GM12892 (cell line): Measurements from ENCODE around the gene ITIH3.

Experiments
- DNase-seq: peaks from one replicate; pipeline ENCODE4 v3.0.0; 2011; ENCODE audit not compliant: insufficient read length
- FAIRE-seq: peaks from 2 replicates; lab custom pipeline; 2011; peaks lifted over from hg19 to GRCh38; lab: Jason Lieb, UNC
- POLR2A ChIP-seq: IDR thresholded peaks from 2 replicates; pipeline ENCODE4 v1.6.1; 2011; ENCODE audit warnings: low read depth, low read length, control low read depth
- POLR2AphosphoS5 ChIP-seq: IDR thresholded peaks from 2 replicates; pipeline ENCODE4 v1.6.1; 2011; ENCODE audit warnings: low read depth, low read length, control low read depth
- TAF1 ChIP-seq: IDR thresholded peaks from 2 replicates; pipeline ENCODE4 v1.6.1; 2011; ENCODE audit warnings: low read depth, mild to moderate bottlenecking, control low read depth, low read length, borderline replicate concordance

ITIH3 gene

GRCh38 chr3:52798978-52799476 is 4.4 kb downstream of the ITIH3 start:
- FAIRE-seq (peak; percentile 63), DNase-seq (peak; percentile 66)
- no peak for TF ChIP-seq POLR2AphosphoS5

GRCh38 chr3:52800079-52800478 is 5.5 kb downstream of the ITIH3 start:
- FAIRE-seq = no peak
- no peak for DNase-seq
- TF ChIP-seq POLR2AphosphoS5 (no peak), TAF1 (no peak), POLR2A (no peak)

- no peak for TF ChIP-seq POLR2A
- no peak for TF ChIP-seq POLR2AphosphoS5
- TF ChIP-seq TAF1 = no peak
- no peak for DNase-seq
- no peak for FAIRE-seq
Measured at GRCh38 chr3:52801839-52802238, 7.2 kb downstream of the ITIH3 start.

GRCh38 chr3:52805270-52806039 is 10.9 kb downstream of the ITIH3 start:
- DNase-seq (no peak), FAIRE-seq (no peak)
- no peak for TF ChIP-seq TAF1
- no peak for TF ChIP-seq POLR2A
- TF ChIP-seq POLR2AphosphoS5 = no peak

- FAIRE-seq = no peak
Measured at GRCh38 chr3:52809149-52809548, 14.6 kb downstream of the ITIH3 start.

GRCh38 chr3:52809662-52810377 is 15.2 kb downstream of the ITIH3 start:
- TF ChIP-seq TAF1 (no peak), POLR2A (no peak), POLR2AphosphoS5 (no peak)
- DNase-seq (no peak), FAIRE-seq (no peak)

More at GRCh38 chr3:52809149-52809548, 14.6 kb downstream of the ITIH3 start:
- no peak for TF ChIP-seq TAF1
- TF ChIP-seq POLR2AphosphoS5 = no peak
- no peak for TF ChIP-seq POLR2A
- DNase-seq = no peak

- DNase-seq (no peak), FAIRE-seq (no peak)
- TF ChIP-seq TAF1 (no peak), POLR2AphosphoS5 (no peak), POLR2A (no peak)
Measured at GRCh38 chr3:52810923-52811322, 16.3 kb downstream of the ITIH3 start.

GRCh38 chr3:52811452-52812011 is 16.9 kb downstream of the ITIH3 start:
- TF ChIP-seq TAF1 = no peak
- TF ChIP-seq POLR2AphosphoS5 = no peak
- no peak for TF ChIP-seq POLR2A
- DNase-seq = no peak
- FAIRE-seq = no peak

- no peak for TF ChIP-seq TAF1
- no peak for TF ChIP-seq POLR2A
- no peak for TF ChIP-seq POLR2AphosphoS5
- FAIRE-seq = no peak
- DNase-seq = no peak
Measured at GRCh38 chr3:52813810-52814209, 19.2 kb downstream of the ITIH3 start.

- no peak for DNase-seq
- TF ChIP-seq TAF1 (no peak), POLR2A (no peak), POLR2AphosphoS5 (no peak)
- FAIRE-seq = no peak
Measured at GRCh38 chr3:52816199-52816598, 21.6 kb downstream of the ITIH3 start.

GRCh38 chr3:52816654-52817053 is 22.1 kb downstream of the ITIH3 start:
- DNase-seq (no peak), FAIRE-seq (no peak)
- TF ChIP-seq POLR2AphosphoS5 = no peak
- no peak for TF ChIP-seq POLR2A
- TF ChIP-seq TAF1 = no peak

GRCh38 chr3:52817221-52817620 is 22.6 kb downstream of the ITIH3 start:
- FAIRE-seq (no peak), DNase-seq (no peak)
- TF ChIP-seq TAF1 = no peak
- TF ChIP-seq POLR2AphosphoS5 = no peak
- no peak for TF ChIP-seq POLR2A
